GM19328 (cell line): ENCODE data around the gene DDIT4.
A peak's percentile ranks its signal among the peaks of the same experiment; 100 is the strongest.
"Not testable (repeated sequence)": the region's sequence is repeated elsewhere in the genome, so short reads cannot be mapped to it uniquely, and the experiment has no call there.

Experiments
- ATAC-seq: cut with Tn5 transposase; IDR thresholded peaks from one replicate; pipeline ENCODE4 v1.9.1; 2021; ENCODE audit warnings: mild to moderate bottlenecking, moderate library complexity; ENCODE audit not compliant: unreplicated experiment

The DDIT4 gene

GRCh38 chr10:72273410-72274212 lies at the start of gene DDIT4:
DDIT4 (plus strand) TSS chr10:72273924; CDS start chr10:72274217, 293 bp downstream.
- peak; percentile 87 for ATAC-seq

GRCh38 chr10:72224191-72224590 lies 49.5 kb upstream of the DDIT4 start:
- ATAC-seq, result not testable (repeated sequence)

GRCh38 chr10:72226418-72227027 lies 47.2 kb upstream of the DDIT4 start:
- ATAC-seq, result no peak

- no peak for ATAC-seq
Observed at GRCh38 chr10:72227826-72228225, 45.9 kb upstream of the DDIT4 start.

- no peak for ATAC-seq
Observed at GRCh38 chr10:72228318-72228751, 45.4 kb upstream of the DDIT4 start.

- ATAC-seq, result no peak
Observed at GRCh38 chr10:72229261-72230251, 44.2 kb upstream of the DDIT4 start.

- no peak for ATAC-seq
Observed at GRCh38 chr10:72233621-72234020, 40.1 kb upstream of the DDIT4 start.

GRCh38 chr10:72234560-72235095 lies 39.1 kb upstream of the DDIT4 start:
- ATAC-seq, result no peak

GRCh38 chr10:72235544-72236279 lies 38.0 kb upstream of the DDIT4 start:
- no peak for ATAC-seq

- no peak for ATAC-seq
Observed at GRCh38 chr10:72238392-72239175, 35.1 kb upstream of the DDIT4 start.

- no peak for ATAC-seq
Observed at GRCh38 chr10:72239409-72239808, 34.3 kb upstream of the DDIT4 start.

- ATAC-seq, result no peak
Observed at GRCh38 chr10:72240371-72240770, 33.4 kb upstream of the DDIT4 start.

GRCh38 chr10:72241691-72242252 lies 32.0 kb upstream of the DDIT4 start:
- ATAC-seq, result no peak

GRCh38 chr10:72242675-72243074 lies 31.0 kb upstream of the DDIT4 start:
- ATAC-seq, result no peak

- no peak for ATAC-seq
Observed at GRCh38 chr10:72243822-72244437, 29.8 kb upstream of the DDIT4 start.

- no peak for ATAC-seq
Observed at GRCh38 chr10:72244573-72245038, 29.1 kb upstream of the DDIT4 start.

GRCh38 chr10:72245949-72246525 lies 27.7 kb upstream of the DDIT4 start:
- no peak for ATAC-seq

GRCh38 chr10:72248468-72249151 lies 25.1 kb upstream of the DDIT4 start:
- peak; percentile 65 for ATAC-seq
